Retinal pigment epithelial cell (primary cell): ENCODE results near the gene PFN3.

Experiments used
- DNase-seq: peaks from one replicate; pipeline ENCODE4 v3.0.0-alpha.2; 2010; ENCODE audit warnings: low read depth
- H3K4me3 ChIP-seq: 2 replicates; pipeline ENCODE4 v1.5.1; 2011; ENCODE audit warnings: mild to moderate bottlenecking, low read length, control low read depth, moderate library complexity
- TF ChIP-seq, protein P1 (sequence below): conservative IDR thresholded peaks from 2 replicates; pipeline ENCODE4 v1.5.1; 2011; ENCODE audit warnings: low read depth, low read length, control low read depth, inconsistent platforms

Gene PFN3

DNA sequence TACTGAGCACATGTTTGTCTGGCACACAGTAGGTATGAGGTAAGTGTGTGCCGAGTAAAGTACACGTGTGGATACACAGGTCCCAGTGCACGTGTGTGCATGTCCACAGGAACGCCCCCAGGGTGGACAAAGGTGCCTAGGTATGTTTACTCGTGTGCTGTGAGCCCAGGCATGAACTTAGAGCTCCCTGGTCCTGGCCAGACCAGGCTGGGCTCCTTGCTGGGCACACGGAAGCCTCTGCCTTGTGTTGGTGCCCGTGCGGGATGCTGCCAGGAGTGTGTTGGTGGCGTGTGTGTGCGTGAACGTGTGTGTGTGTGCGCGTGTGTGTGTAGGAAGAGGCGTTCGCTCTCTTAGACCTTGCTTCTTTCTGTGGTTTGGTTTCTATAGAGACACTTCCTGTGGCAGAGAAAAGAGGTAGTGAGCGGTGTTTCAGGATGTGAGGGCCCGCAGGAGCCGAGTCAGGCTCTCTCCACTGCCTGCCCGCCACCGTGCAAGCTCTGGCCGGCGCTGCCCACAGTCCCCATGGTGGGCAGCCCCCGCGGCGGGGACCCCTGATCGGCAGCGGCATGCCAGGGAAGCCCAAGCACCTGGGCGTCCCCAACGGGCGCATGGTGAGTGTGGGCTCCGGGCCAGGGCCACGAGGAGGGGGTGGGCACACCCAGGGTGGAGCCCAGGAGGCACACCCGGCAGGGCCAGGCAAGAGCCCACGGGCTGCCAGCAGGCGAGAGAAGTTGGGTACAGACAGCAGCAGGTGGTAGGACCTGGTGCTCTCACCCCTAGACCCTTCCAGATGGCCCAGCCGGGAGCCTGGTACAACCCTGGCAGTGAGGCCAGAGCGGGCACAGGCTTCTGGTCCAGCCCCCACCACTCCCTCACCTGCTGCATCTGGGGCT, 42.8 kb downstream of the PFN3 start, which contains the start of gene RGS14:
Gene RGS14, plus strand, starts transcription at position 466 of the 893 bp plus-strand sequence. Its CDS starts 101 bp downstream, at position 567.
- H3K4me3 ChIP-seq = no peak within 1 kb of the TSS
- TF ChIP-seq, protein P1, sequence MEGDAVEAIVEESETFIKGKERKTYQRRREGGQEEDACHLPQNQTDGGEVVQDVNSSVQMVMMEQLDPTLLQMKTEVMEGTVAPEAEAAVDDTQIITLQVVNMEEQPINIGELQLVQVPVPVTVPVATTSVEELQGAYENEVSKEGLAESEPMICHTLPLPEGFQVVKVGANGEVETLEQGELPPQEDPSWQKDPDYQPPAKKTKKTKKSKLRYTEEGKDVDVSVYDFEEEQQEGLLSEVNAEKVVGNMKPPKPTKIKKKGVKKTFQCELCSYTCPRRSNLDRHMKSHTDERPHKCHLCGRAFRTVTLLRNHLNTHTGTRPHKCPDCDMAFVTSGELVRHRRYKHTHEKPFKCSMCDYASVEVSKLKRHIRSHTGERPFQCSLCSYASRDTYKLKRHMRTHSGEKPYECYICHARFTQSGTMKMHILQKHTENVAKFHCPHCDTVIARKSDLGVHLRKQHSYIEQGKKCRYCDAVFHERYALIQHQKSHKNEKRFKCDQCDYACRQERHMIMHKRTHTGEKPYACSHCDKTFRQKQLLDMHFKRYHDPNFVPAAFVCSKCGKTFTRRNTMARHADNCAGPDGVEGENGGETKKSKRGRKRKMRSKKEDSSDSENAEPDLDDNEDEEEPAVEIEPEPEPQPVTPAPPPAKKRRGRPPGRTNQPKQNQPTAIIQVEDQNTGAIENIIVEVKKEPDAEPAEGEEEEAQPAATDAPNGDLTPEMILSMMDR = no peak
- DNase-seq = no peak

DNA sequence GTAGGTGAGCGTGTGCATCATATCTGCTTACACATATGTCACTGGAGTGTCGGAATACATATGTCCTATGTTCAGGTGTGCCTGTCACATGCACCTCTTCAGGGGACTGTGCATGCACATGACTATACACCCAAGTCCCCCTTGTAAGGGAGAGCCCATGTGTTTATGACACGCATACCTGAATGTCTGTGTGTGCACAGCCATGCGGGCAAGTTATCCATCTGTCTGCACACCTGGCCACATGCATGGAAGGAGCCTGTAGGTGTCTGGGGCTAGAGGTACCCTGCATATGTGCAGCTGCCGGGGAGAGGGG, 43.4 kb downstream of the PFN3 start:
- no peak overlapping the region for H3K4me3 ChIP-seq
- no peak for DNase-seq
- TF ChIP-seq, protein P1 = no peak

DNA sequence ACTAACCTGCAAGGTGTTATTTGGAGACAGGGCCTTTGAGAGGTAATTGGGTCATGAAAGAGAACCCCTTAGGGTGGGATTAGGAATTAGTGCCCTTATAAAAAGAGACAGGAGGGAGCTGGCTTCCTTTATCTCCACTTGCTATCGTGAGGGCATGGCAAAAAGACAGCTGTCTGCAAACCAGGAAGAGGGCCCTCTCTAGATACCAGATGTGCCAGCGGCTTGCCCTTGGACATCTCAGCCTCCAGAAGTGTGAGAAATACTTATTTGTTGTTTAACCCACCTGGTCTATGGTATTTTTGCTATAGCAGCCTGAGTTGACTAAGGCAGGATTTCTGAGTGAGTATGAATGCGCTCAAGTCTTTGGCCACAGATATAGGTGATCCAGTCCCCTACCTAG, 43.7 kb downstream of the PFN3 start:
- TF ChIP-seq, protein P1 = no peak
- no peak for DNase-seq
- no peak overlapping the region for H3K4me3 ChIP-seq

DNA sequence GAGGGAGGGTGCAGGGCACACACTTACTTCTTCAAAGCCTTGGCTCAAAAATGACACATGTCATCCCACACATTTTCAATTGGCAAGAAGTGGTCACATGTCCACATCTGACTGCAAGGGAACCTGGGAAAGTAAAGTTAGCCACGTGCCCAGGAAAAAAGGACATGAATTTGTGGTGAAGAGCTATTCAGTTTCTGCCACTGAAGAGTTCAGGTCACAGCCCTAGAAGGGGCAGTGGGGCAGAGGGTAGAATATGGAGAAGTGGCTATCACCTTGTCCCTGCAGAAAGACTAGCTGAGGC, 44.6 kb downstream of the PFN3 start:
- no peak overlapping the region for H3K4me3 ChIP-seq
- DNase-seq = no peak
- TF ChIP-seq, protein P1 = no peak

DNA sequence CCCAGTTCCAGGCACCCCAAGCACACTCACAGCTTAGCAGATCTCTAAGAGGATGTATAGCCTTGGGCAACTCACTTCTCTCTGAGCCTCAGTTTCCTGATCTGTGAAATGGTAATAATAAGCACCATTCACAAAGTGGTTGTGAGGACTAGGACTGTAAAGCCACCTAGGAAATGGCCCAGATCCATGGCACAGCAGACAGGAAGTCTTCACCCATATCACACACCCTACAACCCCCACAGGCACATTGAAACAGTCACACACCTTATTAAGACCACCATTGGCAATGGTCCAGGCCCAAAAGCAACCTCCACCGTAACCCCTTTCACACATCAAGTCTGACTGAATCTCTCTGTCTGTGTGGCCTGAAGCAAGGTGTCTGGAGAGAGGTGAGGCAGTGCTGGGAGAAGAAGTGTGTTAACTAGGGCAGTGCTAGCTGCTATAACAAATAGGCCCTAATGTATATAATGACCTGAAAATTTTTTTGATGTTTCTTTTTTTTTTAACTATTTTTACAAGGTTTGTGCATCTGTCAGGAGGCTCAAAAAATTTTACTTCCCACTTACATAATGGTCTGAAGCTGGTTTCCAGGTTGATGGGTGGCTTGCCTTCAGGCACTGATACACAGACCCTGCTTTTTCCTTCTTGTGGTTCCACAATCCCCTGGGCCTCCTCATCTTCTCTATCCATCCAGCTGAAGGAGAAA, 45.1 kb downstream of the PFN3 start:
- no peak overlapping the region for H3K4me3 ChIP-seq
- TF ChIP-seq, protein P1 = no peak
- DNase-seq = no peak

DNA sequence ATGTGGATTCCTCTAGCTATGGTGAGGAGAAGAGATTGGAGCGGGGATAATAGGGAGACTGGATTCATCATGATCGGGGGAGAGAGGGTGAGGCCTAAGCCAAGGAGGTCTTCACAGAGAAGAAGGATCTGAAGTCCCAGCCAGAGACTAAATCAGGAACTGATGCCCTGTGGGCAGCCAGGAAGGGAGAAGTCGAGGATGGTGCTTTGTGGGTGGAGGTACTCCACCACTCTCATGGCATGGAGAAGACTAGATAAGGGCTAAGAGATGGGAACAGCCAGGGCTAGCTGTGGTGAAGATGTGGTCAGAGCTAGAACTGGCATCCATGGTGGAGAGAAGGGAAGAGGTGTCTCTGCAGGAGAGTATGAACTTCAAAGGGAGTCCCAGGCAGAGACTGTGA, 45.8 kb downstream of the PFN3 start:
- no peak overlapping the region for H3K4me3 ChIP-seq
- DNase-seq = no peak
- TF ChIP-seq, protein P1 = no peak

DNA sequence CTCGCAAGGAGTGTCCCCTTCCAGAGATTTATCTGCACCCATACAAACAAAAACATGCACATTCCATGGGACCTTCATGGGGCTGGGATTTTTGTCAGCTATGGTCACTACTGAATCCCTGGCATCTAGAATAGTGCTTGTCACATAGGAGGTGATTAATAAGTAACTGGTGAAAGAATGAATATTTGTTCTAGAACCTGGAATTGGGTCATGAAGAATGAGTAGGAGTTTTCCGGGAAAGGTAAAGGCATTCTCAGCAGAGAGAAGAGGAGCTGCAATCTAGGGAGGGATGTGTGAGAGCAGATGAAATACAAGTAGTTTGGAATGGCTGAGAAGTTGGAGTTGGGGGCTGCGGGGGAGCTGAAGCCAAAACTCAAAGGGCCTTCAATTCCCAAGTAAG, 46.2 kb downstream of the PFN3 start:
- no peak for DNase-seq
- no peak overlapping the region for H3K4me3 ChIP-seq
- TF ChIP-seq, protein P1 = no peak
